ENCODE results near the gene ADD2. TPM values are rescaled to one million over a fixed set of nuclear protein-coding genes. Genes with fewer than 3 reads are reported as not detected.

Gene ADD2
- total RNA-seq, 2 experiments from 2014 or later, result 1.3 to 1.4 TPM

GRCh38 chr2:70756128-70756527 is 11.9 kb downstream of the ADD2 start:
- H3K27me3 Mint-ChIP-seq, result peaks cover 27% of the 10 kb centered on the region
- CTCF ChIA-PET, result no interaction called here
- POLR2A ChIA-PET, result no interaction called here

GRCh38 chr2:70753902-70754301 is 14.1 kb downstream of the ADD2 start:
- Mint-ChIP-seq H3K36me3 (ENCODE audit: low read depth) (no peaks in the 10 kb centered on the region), H3K27me3 (peaks cover 20% of the 10 kb centered on the region), H3K4me3 (no peak overlapping the region), H3K4me1 (no peaks in the 10 kb centered on the region), H3K27ac (no peak overlapping the region), H3K9me3 (no peaks in the 10 kb centered on the region)
- no peak for DNase-seq
- CTCF ChIA-PET, result no interaction called here
- POLR2A ChIA-PET, result no interaction called here

More at GRCh38 chr2:70756128-70756527, 11.9 kb downstream of the ADD2 start:
- H3K9me3 Mint-ChIP-seq, result no peaks in the 10 kb centered on the region
- DNase-seq, result no peak
- no peaks in the 10 kb centered on the region for H3K4me1 Mint-ChIP-seq
- no peak overlapping the region for H3K27ac Mint-ChIP-seq
- no peak overlapping the region for H3K4me3 Mint-ChIP-seq
- H3K36me3 Mint-ChIP-seq (ENCODE audit: low read depth), result no peaks in the 10 kb centered on the region

- Mint-ChIP-seq H3K9me3 (no peaks in the 10 kb centered on the region), H3K4me1 (no peaks in the 10 kb centered on the region), H3K4me3 (no peak overlapping the region), H3K27me3 (peaks cover 19% of the 10 kb centered on the region), H3K36me3 (ENCODE audit: low read depth) (no peaks in the 10 kb centered on the region), H3K27ac (no peak overlapping the region)
- CTCF ChIA-PET, result no interaction called here
- POLR2A ChIA-PET, result no interaction called here
- DNase-seq, result no peak
These were observed 15.0 kb downstream of the ADD2 start for GRCh38 chr2:70753031-70753430.

- ChIA-PET POLR2A (no interaction called here), CTCF (interaction anchor here (0.6 kb wide), 1 partner anchor 9 kb away, joined by 3 read pairs; no protein-coding TSS in a partner anchor)
- Mint-ChIP-seq H3K9me3 (peaks cover 2% of the 10 kb centered on the region), H3K36me3 (ENCODE audit: low read depth) (no peaks in the 10 kb centered on the region), H3K4me3 (no peak overlapping the region), H3K4me1 (no peaks in the 10 kb centered on the region), H3K27ac (no peak overlapping the region), H3K27me3 (peaks cover 20% of the 10 kb centered on the region)
- no peak for DNase-seq
These were observed 15.6 kb downstream of the ADD2 start for GRCh38 chr2:70752396-70752795.

GRCh38 chr2:70751881-70752280 is 16.1 kb downstream of the ADD2 start:
- Mint-ChIP-seq H3K27me3 (peaks cover 21% of the 10 kb centered on the region), H3K9me3 (peaks cover 4% of the 10 kb centered on the region), H3K36me3 (ENCODE audit: low read depth) (no peaks in the 10 kb centered on the region), H3K4me1 (no peaks in the 10 kb centered on the region), H3K4me3 (no peak overlapping the region), H3K27ac (no peak overlapping the region)
- no peak for DNase-seq
- POLR2A ChIA-PET, result no interaction called here
- CTCF ChIA-PET, result no interaction called here

- ChIA-PET CTCF (no interaction called here), POLR2A (no interaction called here)
- no peak overlapping the region for H3K4me3 Mint-ChIP-seq
These were observed 17.7 kb downstream of the ADD2 start for GRCh38 chr2:70750320-70750719.

GRCh38 chr2:70748002-70748784 is 19.8 kb downstream of the ADD2 start:
- DNase-seq, result no peak
- ChIA-PET POLR2A (no interaction called here), CTCF (no interaction called here)
- Mint-ChIP-seq H3K36me3 (ENCODE audit: low read depth) (no peaks in the 10 kb centered on the region), H3K27me3 (peaks cover 30% of the 10 kb centered on the region), H3K9me3 (peaks cover 4% of the 10 kb centered on the region), H3K27ac (no peak overlapping the region), H3K4me1 (no peaks in the 10 kb centered on the region), H3K4me3 (no peak overlapping the region)

More at GRCh38 chr2:70750320-70750719, 17.7 kb downstream of the ADD2 start:
- H3K27me3 Mint-ChIP-seq, result peaks cover 20% of the 10 kb centered on the region
- DNase-seq, result no peak
- no peak overlapping the region for H3K27ac Mint-ChIP-seq
- no peaks in the 10 kb centered on the region for H3K36me3 Mint-ChIP-seq (ENCODE audit: low read depth)
- H3K4me1 Mint-ChIP-seq, result no peaks in the 10 kb centered on the region
- H3K9me3 Mint-ChIP-seq, result peaks cover 4% of the 10 kb centered on the region

GRCh38 chr2:70747284-70747683 is 20.7 kb downstream of the ADD2 start:
- no peaks in the 10 kb centered on the region for H3K4me1 Mint-ChIP-seq
- peaks cover 32% of the 10 kb centered on the region for H3K27me3 Mint-ChIP-seq
- H3K36me3 Mint-ChIP-seq (ENCODE audit: low read depth), result no peaks in the 10 kb centered on the region
- H3K9me3 Mint-ChIP-seq, result peaks cover 4% of the 10 kb centered on the region
- CTCF ChIA-PET, result no interaction called here
- no peak overlapping the region for H3K4me3 Mint-ChIP-seq
- POLR2A ChIA-PET, result no interaction called here
- H3K27ac Mint-ChIP-seq, result no peak overlapping the region
- DNase-seq, result no peak

GRCh38 chr2:70746094-70746974 is 21.7 kb downstream of the ADD2 start:
- POLR2A ChIA-PET, result no interaction called here
- CTCF ChIA-PET, result no interaction called here
- Mint-ChIP-seq H3K4me1 (no peaks in the 10 kb centered on the region), H3K36me3 (ENCODE audit: low read depth) (no peaks in the 10 kb centered on the region), H3K27me3 (peaks cover 34% of the 10 kb centered on the region), H3K4me3 (no peak overlapping the region), H3K27ac (no peak overlapping the region), H3K9me3 (peaks cover 4% of the 10 kb centered on the region)
- no peak for DNase-seq

- Mint-ChIP-seq H3K27me3 (peaks cover 37% of the 10 kb centered on the region), H3K36me3 (ENCODE audit: low read depth) (no peaks in the 10 kb centered on the region), H3K4me3 (no peak overlapping the region), H3K4me1 (no peaks in the 10 kb centered on the region), H3K27ac (no peak overlapping the region), H3K9me3 (peaks cover 4% of the 10 kb centered on the region)
- POLR2A ChIA-PET, result no interaction called here
- CTCF ChIA-PET, result no interaction called here
- DNase-seq, result no peak
These were observed 22.6 kb downstream of the ADD2 start for GRCh38 chr2:70745276-70745825.

- no peak for DNase-seq
- Mint-ChIP-seq H3K4me3 (no peak overlapping the region), H3K27ac (no peak overlapping the region), H3K27me3 (peaks cover 33% of the 10 kb centered on the region), H3K4me1 (no peaks in the 10 kb centered on the region), H3K9me3 (peaks cover 4% of the 10 kb centered on the region), H3K36me3 (ENCODE audit: low read depth) (no peaks in the 10 kb centered on the region)
- POLR2A ChIA-PET, result no interaction called here
- CTCF ChIA-PET, result no interaction called here
These were observed 23.6 kb downstream of the ADD2 start for GRCh38 chr2:70744397-70744796.

GRCh38 chr2:70743677-70744076 is 24.3 kb downstream of the ADD2 start:
- H3K4me3 Mint-ChIP-seq, result no peak overlapping the region
- H3K4me1 Mint-ChIP-seq, result no peaks in the 10 kb centered on the region
- H3K27me3 Mint-ChIP-seq, result peaks cover 33% of the 10 kb centered on the region
- H3K27ac Mint-ChIP-seq, result no peak overlapping the region
- POLR2A ChIA-PET, result no interaction called here
- DNase-seq, result no peak
- CTCF ChIA-PET, result no interaction called here
- peaks cover 4% of the 10 kb centered on the region for H3K9me3 Mint-ChIP-seq
- H3K36me3 Mint-ChIP-seq (ENCODE audit: low read depth), result no peaks in the 10 kb centered on the region

- Mint-ChIP-seq H3K27ac (no peak overlapping the region), H3K4me3 (no peak overlapping the region), H3K27me3 (peaks cover 31% of the 10 kb centered on the region), H3K9me3 (peaks cover 4% of the 10 kb centered on the region), H3K36me3 (ENCODE audit: low read depth) (no peaks in the 10 kb centered on the region), H3K4me1 (no peaks in the 10 kb centered on the region)
- ChIA-PET CTCF (no interaction called here), POLR2A (no interaction called here)
- no peak for DNase-seq
These were observed 24.9 kb downstream of the ADD2 start for GRCh38 chr2:70743068-70743467.
